HG03066 (cell line): ENCODE results near the gene ASRGL1.

Source experiments
- ATAC-seq: cut with Tn5 transposase; IDR thresholded peaks from one replicate; pipeline ENCODE4 v1.9.1; 2021; ENCODE audit warnings: low read depth; ENCODE audit not compliant: unreplicated experiment

The ASRGL1 gene

GRCh38 chr11:62409831-62410230, 72.6 kb downstream of the ASRGL1 start:
- ATAC-seq, result no peak

GRCh38 chr11:62410972-62411371, 73.7 kb downstream of the ASRGL1 start:
- no peak for ATAC-seq

- no peak for ATAC-seq
Observed at GRCh38 chr11:62411524-62411923, 74.3 kb downstream of the ASRGL1 start.

GRCh38 chr11:62413060-62413696, 75.9 kb downstream of the ASRGL1 start:
- ATAC-seq, result no peak

GRCh38 chr11:62416596-62416995, 79.3 kb downstream of the ASRGL1 start:
- ATAC-seq, result no peak

DNA sequence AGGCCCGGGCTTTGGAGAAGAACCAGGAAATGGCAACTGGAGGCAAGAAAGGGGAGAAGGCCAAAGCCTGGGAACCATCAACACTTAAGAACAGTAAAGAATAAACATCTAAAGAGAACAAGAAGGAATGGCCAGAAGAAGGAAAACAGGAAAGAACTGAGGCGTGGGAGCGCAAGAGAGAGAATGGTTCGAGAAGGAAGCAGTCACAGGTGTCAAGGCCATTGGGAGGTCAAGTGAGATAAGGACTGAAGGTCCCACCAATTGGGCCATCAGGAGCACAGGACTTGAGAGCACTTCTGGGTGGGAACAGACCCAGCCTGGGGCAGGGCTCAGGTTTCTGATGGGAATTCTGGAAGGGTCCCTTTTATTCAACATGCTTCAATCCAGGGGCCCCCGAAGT, 80.9 kb downstream of the ASRGL1 start:
- ATAC-seq, result no peak

GRCh38 chr11:62418733-62419132, 81.5 kb downstream of the ASRGL1 start, which contains the start of gene SCGB1A1:
Gene SCGB1A1, plus strand, starts transcription at chr11:62419033. Its CDS starts 63 bp downstream, at chr11:62419096.
- no peak for ATAC-seq

GRCh38 chr11:62419314-62419929, 82.2 kb downstream of the ASRGL1 start:
- ATAC-seq, result no peak

- ATAC-seq, result no peak
Observed at GRCh38 chr11:62419943-62420342, 82.7 kb downstream of the ASRGL1 start.

GRCh38 chr11:62420882-62421281, 83.6 kb downstream of the ASRGL1 start:
- no peak for ATAC-seq

GRCh38 chr11:62421996-62422395, 84.7 kb downstream of the ASRGL1 start:
- no peak for ATAC-seq

DNA sequence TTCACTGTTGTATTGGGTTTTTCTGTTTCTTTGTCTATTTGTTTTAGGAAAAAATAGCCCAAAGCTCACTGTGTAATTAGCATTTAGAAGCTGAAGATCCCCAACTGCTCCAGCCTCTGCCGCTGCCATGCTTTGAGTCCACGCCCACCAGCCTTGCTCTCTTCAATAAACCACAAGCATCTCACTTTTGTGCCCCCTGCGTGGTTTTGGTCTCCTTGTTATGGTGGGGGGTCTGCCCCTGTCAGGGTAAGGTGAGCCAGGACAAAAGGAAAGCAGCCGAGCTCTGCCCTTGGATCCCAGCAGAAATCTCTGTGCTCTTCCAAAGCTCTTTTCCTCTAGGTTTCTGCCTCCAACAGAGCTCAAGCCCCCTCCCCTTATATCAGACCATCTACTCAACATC, 85.8 kb downstream of the ASRGL1 start:
- ATAC-seq, result no peak

- ATAC-seq, result no peak
Observed at GRCh38 chr11:62427630-62428233, 90.5 kb downstream of the ASRGL1 start.

GRCh38 chr11:62428871-62429560, 91.8 kb downstream of the ASRGL1 start:
- ATAC-seq, result no peak

GRCh38 chr11:62430425-62430824, 93.2 kb downstream of the ASRGL1 start:
- no peak for ATAC-seq

GRCh38 chr11:62431171-62431901, 94.1 kb downstream of the ASRGL1 start:
- ATAC-seq, result no peak

DNA sequence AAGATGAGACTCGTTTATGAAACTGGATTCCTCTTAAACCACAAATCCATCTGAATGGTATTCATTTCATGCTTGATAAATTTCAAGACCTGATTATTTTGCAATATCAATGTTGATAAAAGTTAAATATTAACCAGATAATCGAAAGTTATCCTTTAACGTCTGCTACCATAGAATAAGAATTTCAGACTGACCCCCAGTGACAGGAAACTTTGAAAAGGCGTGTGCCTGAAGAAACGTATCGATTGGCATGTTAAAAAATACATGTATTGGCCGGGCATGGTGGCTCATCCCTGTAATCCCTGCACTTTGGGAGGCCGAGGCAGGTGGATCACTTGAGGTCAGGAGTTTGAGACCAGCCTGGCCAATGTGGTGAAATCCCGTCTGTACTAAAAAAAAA, 95.4 kb downstream of the ASRGL1 start:
- ATAC-seq, result no peak

DNA sequence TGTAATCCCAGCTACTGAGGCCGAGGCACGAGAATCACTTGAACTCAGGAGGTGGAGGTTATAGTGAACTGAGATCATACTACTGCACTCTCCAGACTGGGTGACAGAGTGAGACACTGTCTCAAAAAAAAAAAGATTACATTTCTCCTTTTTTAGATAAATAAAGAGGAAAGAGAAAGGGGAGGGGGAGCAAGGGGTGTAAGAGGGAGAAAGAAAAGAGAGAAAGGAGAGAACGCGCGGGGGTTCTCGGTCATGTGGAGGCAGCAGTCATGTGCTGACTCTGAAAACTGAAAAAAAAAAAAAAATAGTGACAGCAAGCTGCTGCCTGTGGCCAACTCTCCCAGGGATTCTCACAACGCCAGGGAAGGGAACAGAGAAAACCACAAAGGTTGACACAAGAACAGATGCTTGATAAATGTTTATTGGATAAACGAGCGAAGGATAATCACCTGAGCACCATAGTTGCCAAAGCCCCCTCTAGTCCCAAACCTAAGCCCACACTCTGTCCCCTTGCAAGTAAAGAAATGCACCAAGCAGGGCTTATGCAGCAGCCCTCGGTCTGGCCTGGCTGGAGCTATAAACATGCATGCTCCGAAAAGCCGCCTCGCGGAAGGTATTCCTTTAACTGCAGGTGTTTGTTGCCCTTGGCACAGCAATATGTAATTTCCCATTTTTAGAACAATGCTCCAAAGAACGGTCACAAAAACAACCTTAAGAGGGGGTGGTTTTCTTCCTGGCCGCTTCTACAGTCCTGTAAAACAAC, 96.1 kb downstream of the ASRGL1 start:
- ATAC-seq, result no peak

GRCh38 chr11:62433904-62434276, 96.6 kb downstream of the ASRGL1 start:
- no peak for ATAC-seq
